GOT3 (cell line): ENCODE results near the gene SNX22.

Experiments used
- DNase-seq: peaks from one replicate; lab custom pipeline; 2025; ENCODE audit warnings: mixed read lengths; lab: John Stamatoyannopoulos, UW

The SNX22 gene

GRCh38 chr15:64156652-64157331 lies 5.3 kb downstream of the SNX22 start:
- no peak for DNase-seq

- DNase-seq: no peak
These were observed 6.1 kb downstream of the SNX22 start for GRCh38 chr15:64157599-64158125.

GRCh38 chr15:64158363-64159134 lies 7.0 kb downstream of the SNX22 start:
- no peak for DNase-seq

- no peak for DNase-seq
These were observed 10.4 kb downstream of the SNX22 start for GRCh38 chr15:64161688-64162477.

- DNase-seq: no peak
These were observed 10.9 kb downstream of the SNX22 start for GRCh38 chr15:64162478-64162868.

GRCh38 chr15:64162869-64163658 lies 11.5 kb downstream of the SNX22 start, which contains the start of gene PPIB:
Gene PPIB (minus strand): TSS chr15:64163022. CDS start chr15:64162986, 36 bp downstream.
- peak; percentile 95 for DNase-seq

GRCh38 chr15:64163659-64164362 lies 12.3 kb downstream of the SNX22 start:
- no peak for DNase-seq

GRCh38 chr15:64164436-64164835 lies 12.9 kb downstream of the SNX22 start:
- DNase-seq: no peak

GRCh38 chr15:64166102-64166890 lies 14.8 kb downstream of the SNX22 start:
- no peak for DNase-seq

- DNase-seq: no peak
These were observed 28.8 kb downstream of the SNX22 start for GRCh38 chr15:64180235-64180824.

GRCh38 chr15:64182859-64183370 lies 31.4 kb downstream of the SNX22 start:
- no peak for DNase-seq

- no peak for DNase-seq
These were observed 33.8 kb downstream of the SNX22 start for GRCh38 chr15:64185146-64185911.

GRCh38 chr15:64187396-64188191 lies 36.1 kb downstream of the SNX22 start:
- no peak for DNase-seq

- no peak for DNase-seq
These were observed 40.7 kb downstream of the SNX22 start for GRCh38 chr15:64191971-64192830.

- no peak for DNase-seq
These were observed 42.4 kb downstream of the SNX22 start for GRCh38 chr15:64193971-64194370.

GRCh38 chr15:64197425-64197824 lies 45.9 kb downstream of the SNX22 start:
- DNase-seq: no peak

- no peak for DNase-seq
These were observed 53.7 kb downstream of the SNX22 start for GRCh38 chr15:64205202-64205601.
